Activated T-cell treated with anti-CD3 and anti-CD28 coated beads, Interleukin-2, amount 50 U/mL, for 48 hours (primary cell): ENCODE measurements around the gene PTDSS2.
"Not testable (repeated sequence)": the region's sequence is repeated elsewhere in the genome, so short reads cannot be mapped to it uniquely, and the experiment has no call there.

Source experiments
- DNase-seq, 2 experiments: peaks; one replicate each; pipeline ENCODE4 v3.0.0-alpha.2; 2020

The PTDSS2 gene

GRCh38 chr11:449889-450808 is at the start of gene PTDSS2:
PTDSS2 (plus strand) TSS chr11:450279; CDS start chr11:450456, 177 bp downstream.
- peak; percentile 94 to 95 for DNase-seq

GRCh38 chr11:401196-401595 is 48.9 kb upstream of the PTDSS2 start:
- not testable (repeated sequence) for DNase-seq

GRCh38 chr11:403021-403760 is 46.9 kb upstream of the PTDSS2 start:
- DNase-seq: no peak

GRCh38 chr11:403761-404431 is 46.2 kb upstream of the PTDSS2 start:
- no peak for DNase-seq

- DNase-seq: no peak
Observed at GRCh38 chr11:404551-405264, 45.4 kb upstream of the PTDSS2 start.

GRCh38 chr11:405323-405953 is 44.6 kb upstream of the PTDSS2 start:
- DNase-seq: no peak

GRCh38 chr11:405954-406795 is 43.9 kb upstream of the PTDSS2 start:
- DNase-seq: no peak

- DNase-seq: peak; percentile 89 to 92
Observed at GRCh38 chr11:406796-407650, 43.1 kb upstream of the PTDSS2 start.

GRCh38 chr11:407651-408123 is 42.4 kb upstream of the PTDSS2 start:
- DNase-seq: no peak

- DNase-seq: no peak
Observed at GRCh38 chr11:408154-409007, 41.7 kb upstream of the PTDSS2 start.

GRCh38 chr11:409008-409599 is 41.0 kb upstream of the PTDSS2 start:
- DNase-seq: no peak

- no peak for DNase-seq
Observed at GRCh38 chr11:409600-410483, 40.2 kb upstream of the PTDSS2 start.

- not testable (repeated sequence) for DNase-seq
Observed at GRCh38 chr11:410711-411110, 39.4 kb upstream of the PTDSS2 start.

- DNase-seq: not testable (repeated sequence)
Observed at GRCh38 chr11:411520-411919, 38.6 kb upstream of the PTDSS2 start.

GRCh38 chr11:412641-413119 is 37.4 kb upstream of the PTDSS2 start:
- no peak for DNase-seq

GRCh38 chr11:413120-414081 is 36.7 kb upstream of the PTDSS2 start:
- DNase-seq: no peak
